GM13976 (cell line): Measurements from ENCODE around the gene RNF141.

ENCODE experiments used
- DNase-seq: peaks from one replicate; pipeline ENCODE4 v3.0.0; 2012; ENCODE audit warnings: low spot score
- CTCF ChIP-seq: IDR thresholded peaks from 2 replicates; pipeline ENCODE4 v1.5.1; 2012; ENCODE audit warnings: borderline replicate concordance, mild to moderate bottlenecking; ENCODE audit not compliant: insufficient read depth; ENCODE audit errors: extremely low read depth, missing control alignments, control extremely low read depth
- in situ Hi-C: fragments of 300-500 bp; cut with MboI; formaldehyde crosslinking; loops from one replicate; pipeline ENCODE4 v1.12.0; 2022; ENCODE audit warnings: low sequenced_read_pairs, mixed read lengths, inconsistent platforms; ENCODE audit not compliant: unreplicated experiment

Gene RNF141

GRCh38 chr11:10506008-10506370 is 35.0 kb downstream of the RNF141 start:
- in situ Hi-C loops: no loop called here
- TF ChIP-seq CTCF: no peak
- DNase-seq: no peak

GRCh38 chr11:10505278-10506007 is 35.5 kb downstream of the RNF141 start:
- in situ Hi-C loops: no loop called here
- DNase-seq: no peak
- TF ChIP-seq CTCF: no peak

- TF ChIP-seq CTCF: no peak
- no peak for DNase-seq
- in situ Hi-C loops: no loop called here
Observed at GRCh38 chr11:10504490-10504889, 36.5 kb downstream of the RNF141 start.

- TF ChIP-seq CTCF: no peak
- in situ Hi-C loops: no loop called here
- no peak for DNase-seq
Observed at GRCh38 chr11:10503777-10504480, 37.1 kb downstream of the RNF141 start.

- in situ Hi-C loops: no loop called here
- no peak for DNase-seq
- no peak for TF ChIP-seq CTCF
Observed at GRCh38 chr11:10503221-10503620, 37.8 kb downstream of the RNF141 start.

GRCh38 chr11:10502770-10503169 is 38.2 kb downstream of the RNF141 start:
- TF ChIP-seq CTCF: no peak
- no peak for DNase-seq
- in situ Hi-C loops: no loop called here
